Lung (tissue), 12 donors: ENCODE results near the gene KEL. TPM values are rescaled to one million over a fixed set of nuclear protein-coding genes. Genes with fewer than 3 reads are reported as not detected.
"Not testable (repeated sequence)": the region's sequence is repeated elsewhere in the genome, so short reads cannot be mapped to it uniquely, and the experiment has no call there.

Experiments
- ATAC-seq: fragments of 200-7000 bp; cut with Tn5 transposase; one replicate; pipeline ENCODE4 v1.9.1; 2020; ENCODE audit warnings: moderate number of reproducible peaks; ENCODE audit not compliant: insufficient read depth, low FRiP score
- DNase-seq, 3 donors: peaks; one replicate each; pipeline ENCODE4 v3.0.0-alpha.2; 2013 to 2017
- H3K27ac ChIP-seq, 2 donors: one replicate each; pipeline ENCODE4 v1.5.1; 2013; ENCODE audit warnings: mild to moderate bottlenecking in 2 of 2, moderate library complexity in 2 of 2, control low read depth in 1 of 2, inconsistent platforms in 1 of 2, low read depth in 1 of 2, low read length in 1 of 2
- H3K27me3 ChIP-seq, 3 donors: one replicate each; pipeline ENCODE4 v1.5.1; 2013; ENCODE audit warnings: low read length in 2 of 3; ENCODE audit not compliant: control insufficient read depth in 3 of 3, insufficient read depth in 3 of 3
- H3K36me3 ChIP-seq, 4 donors: one replicate each; pipeline ENCODE4 v1.5.1; 2013; ENCODE audit warnings: low read length in 4 of 4, mild to moderate bottlenecking in 1 of 4, moderate library complexity in 1 of 4; ENCODE audit not compliant: control insufficient read depth in 4 of 4, insufficient read depth in 4 of 4
- H3K4me1 ChIP-seq, 5 donors: one replicate each; pipeline ENCODE4 v1.5.1; 2013; ENCODE audit warnings: low read length in 5 of 5, mild to moderate bottlenecking in 2 of 5, moderate library complexity in 1 of 5; ENCODE audit not compliant: control insufficient read depth in 5 of 5, insufficient read depth in 5 of 5
- H3K4me3 ChIP-seq: one replicate; pipeline ENCODE4 v1.5.1; 2013; ENCODE audit warnings: mild to moderate bottlenecking, control low read depth, moderate library complexity
- H3K9ac ChIP-seq, 2 donors: one replicate each; pipeline ENCODE4 v1.5.1; 2013; ENCODE audit warnings: low read length in 2 of 2, control low read depth in 1 of 2; ENCODE audit not compliant: insufficient read depth in 1 of 2
- H3K9me3 ChIP-seq, 4 donors: one replicate each; pipeline ENCODE4 v1.5.1; 2013; ENCODE audit warnings: low read length in 3 of 4, mild to moderate bottlenecking in 1 of 4, moderate library complexity in 1 of 4; ENCODE audit not compliant: control insufficient read depth in 4 of 4, insufficient read depth in 3 of 4
- CTCF ChIP-seq: IDR thresholded peaks from 2 replicates; pipeline ENCODE4 v1.5.1; 2012; ENCODE audit warnings: mild to moderate bottlenecking; ENCODE audit errors: control extremely low read depth, extremely low read depth
- WGBS, 2 donors: extraction: QIAGEN DNeasy Blood & Tissue Kit; methylation state at CpG; one replicate each; pipeline ENCODE4 v1.1.7; 2013; 5-methylcytosine and 5-hydroxymethylcytosine counted together
- polyA plus RNA-seq, 2 donors: library from polyadenylated mRNA; stranded (reverse); fragments of 200-250 nt; gene quantifications; one replicate each; pipeline ENCODE4 v1.2.1, GENCODE V29; 2013
- total RNA-seq, 2 donors: library from RNA; depleted of rRNA in 1 of 2; stranded (reverse); fragments of >200 nt in 1 of 2; gene quantifications; one replicate each; pipeline ENCODE4 v1.2.1, GENCODE V29; 2014 to 2021
- donor health status: control.
- donor health status: control.
- donor health status: Bipolar disorder and iron deficiency.
- donor health status: healthy.
- donor health status: DM: yes; HTN: yes; CAD: no.

Gene KEL
- total and polyA plus RNA-seq, 4 donors, result 0.23 to 8.3 (median 1.1) TPM

DNA sequence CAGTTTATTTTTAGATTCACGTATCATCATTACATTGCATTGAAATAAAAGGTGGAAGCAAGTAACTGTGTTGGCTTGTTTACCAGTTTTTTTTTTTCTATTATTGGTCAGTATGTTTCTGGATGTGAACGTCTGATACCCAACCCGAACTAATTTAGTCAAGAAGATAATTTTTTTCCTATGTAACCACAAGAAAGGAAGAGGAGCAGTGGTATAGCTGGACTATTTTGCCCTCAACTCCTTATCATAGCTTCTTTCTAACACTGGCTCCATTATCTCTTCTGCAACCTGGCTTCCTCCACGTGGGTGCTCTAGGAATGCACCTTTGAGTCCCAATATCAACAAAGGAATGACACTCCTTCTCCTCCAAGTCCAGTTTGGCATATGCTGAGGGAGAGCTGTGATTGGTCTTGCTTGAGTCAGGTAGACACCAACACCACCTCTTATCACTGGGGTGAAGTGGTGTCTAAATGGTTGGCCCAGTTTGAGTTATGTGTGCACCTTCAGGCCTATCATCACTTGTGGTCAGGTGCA, 35.4 kb upstream of the KEL start:
- H3K9me3 ChIP-seq, result no peaks in the 10 kb centered on the region
- no peak overlapping the region for H3K4me3 ChIP-seq
- H3K36me3 ChIP-seq, result no peaks in the 10 kb centered on the region
- ATAC-seq (no peak), DNase-seq (no peak)
- H3K27me3 ChIP-seq, result no peaks in the 10 kb centered on the region
- WGBS, 2 donors, result 69% methylated on average over 4 of the region's 4 CpGs
- H3K27ac ChIP-seq, result no peak overlapping the region
- H3K4me1 ChIP-seq, result no peaks in the 10 kb centered on the region
- TF ChIP-seq CTCF, result no peak
- H3K9ac ChIP-seq, result no peak overlapping the region

GRCh38 chr7:142992427-142992826, 30.3 kb upstream of the KEL start:
- Histone ChIP-seq H3K9me3 (no peaks in the 10 kb centered on the region), H3K4me1 (no peaks in the 10 kb centered on the region), H3K9ac (no peak overlapping the region), H3K36me3 (no peaks in the 10 kb centered on the region), H3K4me3 (no peak overlapping the region), H3K27me3 (no peaks in the 10 kb centered on the region), H3K27ac (no peak overlapping the region)
- no peak for TF ChIP-seq CTCF
- WGBS, 2 donors, result 57 to 67% methylated on average over 3 of the region's 3 CpGs
- DNase-seq, result peak in 1 of 3 donors; percentile 10
- no peak for ATAC-seq

DNA sequence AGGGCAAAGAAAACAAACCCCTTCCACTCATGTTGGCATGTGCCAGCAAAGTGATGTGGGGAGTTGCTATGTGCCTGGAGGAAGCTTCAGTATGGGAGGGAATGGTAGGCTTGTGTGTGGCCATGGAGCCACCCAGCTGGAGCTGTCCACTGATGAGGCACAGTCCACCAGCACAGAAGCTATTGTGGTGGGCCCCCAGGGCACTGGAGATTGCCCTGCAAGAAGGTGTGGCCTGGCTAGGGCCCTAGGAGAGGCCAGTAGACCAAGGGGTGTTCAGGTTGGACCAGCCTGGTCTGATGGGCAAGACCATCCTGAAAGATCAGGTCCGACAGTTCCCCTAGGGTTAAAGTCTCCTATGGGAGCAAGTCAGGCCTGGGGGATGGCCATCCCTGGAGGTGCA, 22.1 kb upstream of the KEL start:
- Histone ChIP-seq H3K27ac (no peak overlapping the region), H3K9ac (no peak overlapping the region), H3K4me3 (no peak overlapping the region), H3K9me3 (no peaks in the 10 kb centered on the region), H3K4me1 (no peaks in the 10 kb centered on the region), H3K27me3 (no peaks in the 10 kb centered on the region), H3K36me3 (no peaks in the 10 kb centered on the region)
- no peak for DNase-seq
- TF ChIP-seq CTCF, result no peak
- no peak for ATAC-seq
- WGBS, 2 donors, result 97 to 100% methylated on average over 1 of the region's 1 CpG

DNA sequence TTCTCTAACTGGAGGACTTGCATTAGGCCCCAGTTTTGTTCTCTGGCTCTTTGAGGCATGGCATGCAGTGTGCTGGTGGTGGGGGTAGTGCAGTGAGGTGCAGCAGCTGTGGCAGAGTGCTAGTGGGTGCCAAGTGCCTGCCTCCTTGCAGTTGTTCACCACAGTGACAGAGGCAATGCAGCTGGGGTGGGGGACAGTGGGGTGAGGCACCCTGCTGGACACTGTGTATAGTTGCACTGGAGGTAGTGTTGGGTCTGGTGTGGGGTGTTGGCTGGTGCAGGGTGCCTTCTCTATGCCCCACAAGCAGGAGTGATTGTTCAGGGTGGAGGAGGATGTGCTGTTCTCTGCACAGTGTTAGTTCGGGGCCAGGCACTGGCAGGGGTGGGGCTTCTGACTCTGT, 21.7 kb upstream of the KEL start:
- Histone ChIP-seq H3K4me1 (no peaks in the 10 kb centered on the region), H3K27me3 (no peaks in the 10 kb centered on the region), H3K36me3 (no peaks in the 10 kb centered on the region), H3K27ac (no peak overlapping the region), H3K9ac (no peak overlapping the region), H3K9me3 (peaks cover 0 to under 1% (median 0%) of the 10 kb centered on the region in 4 donors), H3K4me3 (no peak overlapping the region)
- ATAC-seq (no peak), DNase-seq (no peak)
- no peak for TF ChIP-seq CTCF
- WGBS, 2 donors, result 85 to 100% methylated on average over 1 of the region's 1 CpG

DNA sequence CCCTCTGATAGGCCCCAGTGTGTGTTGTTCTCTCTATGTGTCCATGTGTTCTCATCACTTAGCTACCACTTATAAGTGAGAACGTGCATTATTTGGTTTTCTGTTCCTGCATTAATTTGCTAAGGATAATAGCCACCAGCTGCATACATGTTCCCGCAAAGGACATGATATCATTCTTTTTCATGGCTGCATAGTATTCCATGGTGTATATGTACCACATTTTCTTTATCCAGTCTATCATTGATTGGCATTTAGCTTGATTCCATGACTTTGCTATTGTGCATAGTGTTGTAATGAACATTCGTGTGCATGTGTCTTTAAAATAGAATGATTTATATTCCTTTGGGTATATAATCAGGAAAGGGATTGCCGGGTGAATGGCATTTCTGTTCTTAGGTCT, 16.2 kb upstream of the KEL start:
- not testable (repeated sequence) for H3K4me3 ChIP-seq, DNase-seq, H3K9me3 ChIP-seq, H3K9ac ChIP-seq, H3K27me3 ChIP-seq, H3K27ac ChIP-seq, H3K36me3 ChIP-seq, H3K4me1 ChIP-seq, ATAC-seq
- 87 to 94% methylated on average over 4 of the region's 4 CpGs for WGBS, 2 donors
